ENCODE measurements around the gene STAG1. TPM values are rescaled to one million over a fixed set of nuclear protein-coding genes. Genes with fewer than 3 reads are reported as not detected.
"Not testable (repeated sequence)": the region's sequence is repeated elsewhere in the genome, so short reads cannot be mapped to it uniquely, and the experiment has no call there.

Gene STAG1
- total RNA-seq, 1 donor from 2014 or later: 24.1 TPM

DNA sequence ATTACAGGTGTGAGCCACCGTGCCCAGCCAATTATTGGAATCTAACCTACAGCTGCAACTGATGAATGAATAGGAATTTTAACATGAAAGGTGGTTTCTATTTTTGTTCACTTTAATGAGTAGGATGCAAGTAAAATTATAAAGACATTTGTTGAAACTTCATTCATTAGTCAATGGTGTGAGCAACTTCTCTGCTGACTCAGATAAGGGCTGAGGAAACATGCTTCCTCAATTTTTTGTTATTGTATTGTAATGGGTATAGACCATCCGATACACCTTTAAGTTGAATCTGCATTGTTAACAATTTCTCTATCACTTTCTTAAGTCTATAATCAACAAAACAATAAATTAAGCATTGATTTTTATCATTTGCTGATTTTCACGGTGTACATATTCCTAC, 127.8 kb downstream of the STAG1 start:
- H3K27me3 Mint-ChIP-seq (ENCODE audit: low read depth, unreplicated experiment): no peaks in the 10 kb centered on the region
- H3K79me2 ChIP-seq (ENCODE audit: insufficient read depth, low read length): peaks cover 14% of the 10 kb centered on the region
- H3K4me3 Mint-ChIP-seq (ENCODE audit: unreplicated experiment): no peak overlapping the region
- H3K4me2 ChIP-seq (ENCODE audit: low read length): no peak overlapping the region
- no peaks in the 10 kb centered on the region for H3K9me3 Mint-ChIP-seq (ENCODE audit: unreplicated experiment)
- DNase-seq (ENCODE audit: low read depth) (no peak), FAIRE-seq (peak; percentile 34)
- no peak overlapping the region for H3K4me3 ChIP-seq (ENCODE audit: insufficient read depth, low read depth, low read length)
- H3K36me3 ChIP-seq (ENCODE audit: insufficient read depth, low read length): no peaks in the 10 kb centered on the region
- H3K27ac ChIP-seq (ENCODE audit: low read depth, low read length): no peak overlapping the region
- H3K27ac Mint-ChIP-seq (ENCODE audit: unreplicated experiment): no peak overlapping the region
- H3K4me1 Mint-ChIP-seq (ENCODE audit: low read depth, unreplicated experiment): peaks cover 10% of the 10 kb centered on the region
- H3K4me1 ChIP-seq (ENCODE audit: insufficient read depth, low read length): no peaks in the 10 kb centered on the region
- H3K9ac ChIP-seq (ENCODE audit: low read length): no peak overlapping the region
- H3K9me3 ChIP-seq (ENCODE audit: insufficient read depth, low read depth, low read length): no peaks in the 10 kb centered on the region
- TF ChIP-seq EZH2 (IDR thresholded peaks at IDR 0.05; ENCODE audit: insufficient read depth, low read length): no peak
- TF ChIP-seq, protein P1, sequence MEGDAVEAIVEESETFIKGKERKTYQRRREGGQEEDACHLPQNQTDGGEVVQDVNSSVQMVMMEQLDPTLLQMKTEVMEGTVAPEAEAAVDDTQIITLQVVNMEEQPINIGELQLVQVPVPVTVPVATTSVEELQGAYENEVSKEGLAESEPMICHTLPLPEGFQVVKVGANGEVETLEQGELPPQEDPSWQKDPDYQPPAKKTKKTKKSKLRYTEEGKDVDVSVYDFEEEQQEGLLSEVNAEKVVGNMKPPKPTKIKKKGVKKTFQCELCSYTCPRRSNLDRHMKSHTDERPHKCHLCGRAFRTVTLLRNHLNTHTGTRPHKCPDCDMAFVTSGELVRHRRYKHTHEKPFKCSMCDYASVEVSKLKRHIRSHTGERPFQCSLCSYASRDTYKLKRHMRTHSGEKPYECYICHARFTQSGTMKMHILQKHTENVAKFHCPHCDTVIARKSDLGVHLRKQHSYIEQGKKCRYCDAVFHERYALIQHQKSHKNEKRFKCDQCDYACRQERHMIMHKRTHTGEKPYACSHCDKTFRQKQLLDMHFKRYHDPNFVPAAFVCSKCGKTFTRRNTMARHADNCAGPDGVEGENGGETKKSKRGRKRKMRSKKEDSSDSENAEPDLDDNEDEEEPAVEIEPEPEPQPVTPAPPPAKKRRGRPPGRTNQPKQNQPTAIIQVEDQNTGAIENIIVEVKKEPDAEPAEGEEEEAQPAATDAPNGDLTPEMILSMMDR (IDR thresholded peaks at IDR 0.05; ENCODE audit: insufficient read depth, low read depth, low read length): no peak
- H2AFZ ChIP-seq (ENCODE audit: low read depth, low read length): no peak overlapping the region
- no peaks in the 10 kb centered on the region for H3K27me3 ChIP-seq (ENCODE audit: insufficient read depth, low read length)
- peaks cover 6% of the 10 kb centered on the region for H3K36me3 Mint-ChIP-seq (ENCODE audit: low read depth, unreplicated experiment)
- H4K20me1 ChIP-seq (ENCODE audit: insufficient read depth, low read length): peaks cover 12% of the 10 kb centered on the region

DNA sequence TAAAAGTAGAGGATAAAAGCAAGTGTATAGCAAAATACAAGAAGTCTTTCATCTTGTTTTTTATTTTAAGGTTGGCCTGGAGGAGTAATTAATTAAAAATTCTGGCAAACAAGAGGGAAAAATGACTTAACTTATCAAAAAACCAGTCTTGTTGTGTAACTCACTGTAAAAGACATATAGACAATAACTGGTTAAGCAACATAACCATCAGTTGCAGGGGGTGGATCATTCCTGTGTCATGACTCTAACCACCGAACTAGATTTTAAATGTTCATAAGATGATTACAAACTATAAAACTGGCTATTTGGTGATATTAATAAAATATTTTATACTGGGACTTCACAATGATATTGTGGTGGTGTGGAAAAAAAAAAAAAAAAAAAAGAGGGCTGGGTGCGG, 130.6 kb downstream of the STAG1 start:
- TF ChIP-seq, protein P1 (IDR thresholded peaks at IDR 0.05; ENCODE audit: insufficient read depth, low read depth, low read length): no peak
- no peak for TF ChIP-seq EZH2 (IDR thresholded peaks at IDR 0.05; ENCODE audit: insufficient read depth, low read length)
- no peaks in the 10 kb centered on the region for H3K36me3 ChIP-seq (ENCODE audit: insufficient read depth, low read length)
- no peak overlapping the region for H3K27ac ChIP-seq (ENCODE audit: low read depth, low read length)
- no peak overlapping the region for H3K4me2 ChIP-seq (ENCODE audit: low read length)
- FAIRE-seq (no peak), DNase-seq (ENCODE audit: low read depth) (peak; percentile 22)
- H3K9ac ChIP-seq (ENCODE audit: low read length): no peak overlapping the region
- H3K9me3 Mint-ChIP-seq (ENCODE audit: unreplicated experiment): no peaks in the 10 kb centered on the region
- no peaks in the 10 kb centered on the region for H3K4me1 ChIP-seq (ENCODE audit: insufficient read depth, low read length)
- peaks cover 7% of the 10 kb centered on the region for H3K36me3 Mint-ChIP-seq (ENCODE audit: low read depth, unreplicated experiment)
- H3K9me3 ChIP-seq (ENCODE audit: insufficient read depth, low read depth, low read length): no peaks in the 10 kb centered on the region
- no peaks in the 10 kb centered on the region for H3K27me3 Mint-ChIP-seq (ENCODE audit: low read depth, unreplicated experiment)
- no peak overlapping the region for H3K27ac Mint-ChIP-seq (ENCODE audit: unreplicated experiment)
- no peak overlapping the region for H2AFZ ChIP-seq (ENCODE audit: low read depth, low read length)
- peaks cover 10% of the 10 kb centered on the region for H3K4me1 Mint-ChIP-seq (ENCODE audit: low read depth, unreplicated experiment)
- H3K4me3 Mint-ChIP-seq (ENCODE audit: unreplicated experiment): no peak overlapping the region
- no peaks in the 10 kb centered on the region for H3K27me3 ChIP-seq (ENCODE audit: insufficient read depth, low read length)
- H3K4me3 ChIP-seq (ENCODE audit: insufficient read depth, low read depth, low read length): no peak overlapping the region
- peaks cover 11% of the 10 kb centered on the region for H3K79me2 ChIP-seq (ENCODE audit: insufficient read depth, low read length)
- H4K20me1 ChIP-seq (ENCODE audit: insufficient read depth, low read length): peaks cover 3% of the 10 kb centered on the region

DNA sequence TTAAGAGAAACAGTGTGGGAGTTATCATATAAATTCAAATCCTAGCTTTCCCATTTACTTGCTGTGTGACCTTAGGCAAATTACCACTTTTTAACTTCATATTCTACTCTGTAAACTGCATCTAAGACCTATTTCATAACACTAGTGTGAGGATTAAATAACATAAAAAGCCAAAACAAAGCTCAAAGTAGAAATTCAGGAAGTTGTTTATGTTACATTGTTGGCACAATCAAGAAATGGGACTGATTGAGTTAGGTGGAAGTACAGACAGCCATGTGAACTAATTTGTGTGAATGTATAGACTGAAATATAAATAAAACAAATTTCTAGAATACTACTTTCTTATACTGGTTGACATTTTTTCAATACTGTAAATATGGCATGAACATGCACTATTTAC, 131.7 kb downstream of the STAG1 start:
- no peak overlapping the region for H3K4me2 ChIP-seq (ENCODE audit: low read length)
- no peaks in the 10 kb centered on the region for H3K4me1 ChIP-seq (ENCODE audit: insufficient read depth, low read length)
- H3K36me3 ChIP-seq (ENCODE audit: insufficient read depth, low read length): no peaks in the 10 kb centered on the region
- H3K9me3 ChIP-seq (ENCODE audit: insufficient read depth, low read depth, low read length): no peaks in the 10 kb centered on the region
- Mint-ChIP-seq H3K36me3 (ENCODE audit: low read depth, unreplicated experiment) (peaks cover 7% of the 10 kb centered on the region), H3K27ac (ENCODE audit: unreplicated experiment) (no peak overlapping the region), H3K27me3 (ENCODE audit: low read depth, unreplicated experiment) (no peaks in the 10 kb centered on the region), H3K4me1 (ENCODE audit: low read depth, unreplicated experiment) (peaks cover 10% of the 10 kb centered on the region), H3K9me3 (ENCODE audit: unreplicated experiment) (no peaks in the 10 kb centered on the region), H3K4me3 (ENCODE audit: unreplicated experiment) (no peak overlapping the region)
- no peak overlapping the region for H2AFZ ChIP-seq (ENCODE audit: low read depth, low read length)
- H3K79me2 ChIP-seq (ENCODE audit: insufficient read depth, low read length): peaks cover 11% of the 10 kb centered on the region
- H3K9ac ChIP-seq (ENCODE audit: low read length): no peak overlapping the region
- no peaks in the 10 kb centered on the region for H3K27me3 ChIP-seq (ENCODE audit: insufficient read depth, low read length)
- TF ChIP-seq EZH2 (IDR thresholded peaks at IDR 0.05; ENCODE audit: insufficient read depth, low read length): no peak
- TF ChIP-seq, protein P1 (IDR thresholded peaks at IDR 0.05; ENCODE audit: insufficient read depth, low read depth, low read length): no peak
- FAIRE-seq (no peak), DNase-seq (ENCODE audit: low read depth) (no peak)
- peaks cover 3% of the 10 kb centered on the region for H4K20me1 ChIP-seq (ENCODE audit: insufficient read depth, low read length)
- H3K27ac ChIP-seq (ENCODE audit: low read depth, low read length): no peak overlapping the region
- H3K4me3 ChIP-seq (ENCODE audit: insufficient read depth, low read depth, low read length): no peak overlapping the region

DNA sequence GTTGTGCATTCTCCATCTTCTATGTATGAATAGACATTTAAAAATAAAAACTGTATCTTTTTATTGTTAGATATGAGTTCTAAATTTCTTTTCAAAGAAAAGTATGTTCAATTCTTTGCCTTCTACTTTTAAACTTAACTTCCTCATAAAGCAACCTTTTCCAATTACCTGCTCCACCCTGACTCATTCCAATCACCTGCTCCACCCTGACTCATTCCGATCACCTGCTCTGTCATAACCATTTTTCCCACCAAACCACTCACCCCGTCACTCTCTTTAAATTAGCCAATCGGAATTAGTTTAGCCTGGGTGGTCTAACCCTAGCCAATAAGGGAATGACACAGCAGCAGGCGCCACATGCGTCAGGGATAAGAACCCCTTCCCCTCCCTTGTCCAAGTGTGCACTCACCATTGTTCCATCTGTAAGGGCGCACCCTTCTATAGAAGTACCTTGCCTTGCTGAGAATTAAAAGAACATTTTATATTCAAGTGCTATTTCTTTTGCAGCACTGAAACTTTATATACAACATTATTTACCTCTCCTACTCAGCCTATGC, 134.1 kb downstream of the STAG1 start:
- not testable (repeated sequence) for H3K36me3 Mint-ChIP-seq (ENCODE audit: low read depth, unreplicated experiment); H3K9ac ChIP-seq (ENCODE audit: low read length); H3K4me1 Mint-ChIP-seq (ENCODE audit: low read depth, unreplicated experiment); FAIRE-seq; H3K9me3 ChIP-seq (ENCODE audit: insufficient read depth, low read depth, low read length); H3K9me3 Mint-ChIP-seq (ENCODE audit: unreplicated experiment); H3K27ac ChIP-seq (ENCODE audit: low read depth, low read length); H3K79me2 ChIP-seq (ENCODE audit: insufficient read depth, low read length); H3K27me3 ChIP-seq (ENCODE audit: insufficient read depth, low read length); H3K4me2 ChIP-seq (ENCODE audit: low read length); H3K27me3 Mint-ChIP-seq (ENCODE audit: low read depth, unreplicated experiment); H3K4me3 Mint-ChIP-seq (ENCODE audit: unreplicated experiment); H3K4me3 ChIP-seq (ENCODE audit: insufficient read depth, low read depth, low read length); H3K27ac Mint-ChIP-seq (ENCODE audit: unreplicated experiment); H2AFZ ChIP-seq (ENCODE audit: low read depth, low read length); DNase-seq (ENCODE audit: low read depth); H4K20me1 ChIP-seq (ENCODE audit: insufficient read depth, low read length); H3K4me1 ChIP-seq (ENCODE audit: insufficient read depth, low read length); H3K36me3 ChIP-seq (ENCODE audit: insufficient read depth, low read length)

Data from astrocyte (in vitro differentiated cells and primary cell).